Bronchial epithelial cell (primary cell): ENCODE data around the gene INHBB. TPM values are rescaled to one million over a fixed set of nuclear protein-coding genes. Genes with fewer than 3 reads are reported as not detected.
"Not testable (repeated sequence)": the region's sequence is repeated elsewhere in the genome, so short reads cannot be mapped to it uniquely, and the experiment has no call there.

Experiments used
- DNase-seq: peaks from one replicate; pipeline ENCODE4 v3.0.0-alpha.2; 2010; ENCODE audit warnings: low read depth
- FAIRE-seq: peaks from 2 replicates; lab custom pipeline; 2011; peaks lifted over from hg19 to GRCh38; lab: Jason Lieb, UNC
- H3K27me3 ChIP-seq: 2 replicates; pipeline ENCODE4 v1.5.1; 2011; ENCODE audit warnings: low read length; ENCODE audit not compliant: control insufficient read depth, insufficient read depth
- H3K36me3 ChIP-seq: 2 replicates; pipeline ENCODE4 v1.5.1; 2011; ENCODE audit warnings: low read length; ENCODE audit not compliant: control insufficient read depth, insufficient read depth
- H3K4me3 ChIP-seq: 2 replicates; pipeline ENCODE4 v1.5.1; 2011; ENCODE audit warnings: mild to moderate bottlenecking, low read depth, low read length, control low read depth
- CTCF ChIP-seq: IDR thresholded peaks from 2 replicates; pipeline ENCODE4 v1.5.1; 2011; ENCODE audit warnings: mild to moderate bottlenecking, moderate library complexity, low read length, control low read depth, inconsistent platforms; ENCODE audit not compliant: insufficient read depth, severe bottlenecking
- total RNA-seq: library from RNA; depleted of rRNA; stranded (reverse); fragments of >200 nt; gene quantifications from 2 replicates; pipeline ENCODE4 v1.2.1, GENCODE V29; 2014

Gene INHBB
- total RNA-seq, 1 donor from 2014 or later = 0.53 TPM

- Histone ChIP-seq H3K36me3 (no peaks in the 10 kb centered on the region), H3K27me3 (peaks cover 1% of the 10 kb centered on the region), H3K4me3 (no peak overlapping the region)
- TF ChIP-seq CTCF = no peak
- no peak for DNase-seq
- FAIRE-seq = no peak
Observed at GRCh38 chr2:120385355-120386127, 39.6 kb downstream of the INHBB start.

GRCh38 chr2:120388222-120389035 lies 42.5 kb downstream of the INHBB start:
- FAIRE-seq = no peak

GRCh38 chr2:120389036-120389391 lies 43.1 kb downstream of the INHBB start:
- no peak for TF ChIP-seq CTCF
- FAIRE-seq (no peak), DNase-seq (no peak)
- Histone ChIP-seq H3K36me3 (no peaks in the 10 kb centered on the region), H3K27me3 (no peaks in the 10 kb centered on the region), H3K4me3 (no peak overlapping the region)

More at GRCh38 chr2:120388222-120389035, 42.5 kb downstream of the INHBB start:
- Histone ChIP-seq H3K36me3 (no peaks in the 10 kb centered on the region), H3K27me3 (no peaks in the 10 kb centered on the region), H3K4me3 (no peak overlapping the region)
- no peak for TF ChIP-seq CTCF
- no peak for DNase-seq

GRCh38 chr2:120390381-120391055 lies 44.6 kb downstream of the INHBB start:
- no peaks in the 10 kb centered on the region for H3K27me3 ChIP-seq
- FAIRE-seq (no peak), DNase-seq (no peak)
- no peak for TF ChIP-seq CTCF
- no peak overlapping the region for H3K4me3 ChIP-seq
- H3K36me3 ChIP-seq = no peaks in the 10 kb centered on the region

- not testable (repeated sequence) for H3K36me3 ChIP-seq, H3K27me3 ChIP-seq, DNase-seq, H3K4me3 ChIP-seq
- peak; percentile 99 for FAIRE-seq
Observed at GRCh38 chr2:120391382-120391781, 45.4 kb downstream of the INHBB start.
